LNCAP (cell line): ENCODE results near the gene ZSCAN5A.

Experiments
- CTCF ChIP-seq: fragments of 450-650 bp; IDR thresholded peaks from 2 replicates; pipeline ENCODE4 v1.5.1; 2017; ENCODE audit warnings: mild to moderate bottlenecking

The ZSCAN5A gene

DNA sequence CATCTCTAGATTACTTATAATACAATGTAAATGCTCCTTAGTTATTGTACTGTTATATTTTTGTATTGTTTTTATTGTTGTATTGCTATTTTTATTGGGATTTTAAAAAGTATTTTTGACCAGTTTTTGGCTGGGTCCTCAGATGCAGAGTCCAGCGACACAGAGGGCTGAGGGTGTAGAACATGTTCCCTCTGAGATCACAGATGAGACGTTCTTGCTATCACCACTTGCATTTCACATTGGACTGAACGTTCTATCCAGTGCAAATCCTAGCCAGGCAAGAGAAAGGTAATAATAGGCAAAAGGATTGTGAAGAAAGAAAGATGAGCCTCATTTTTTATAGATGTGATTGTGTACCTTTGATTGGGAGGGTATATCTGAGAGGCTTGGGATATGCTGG lies 15.0 kb downstream of the ZSCAN5A start:
- no peak for TF ChIP-seq CTCF

GRCh38 chr19:56297010-56297409 lies 17.6 kb downstream of the ZSCAN5A start:
- TF ChIP-seq CTCF, result no peak

DNA sequence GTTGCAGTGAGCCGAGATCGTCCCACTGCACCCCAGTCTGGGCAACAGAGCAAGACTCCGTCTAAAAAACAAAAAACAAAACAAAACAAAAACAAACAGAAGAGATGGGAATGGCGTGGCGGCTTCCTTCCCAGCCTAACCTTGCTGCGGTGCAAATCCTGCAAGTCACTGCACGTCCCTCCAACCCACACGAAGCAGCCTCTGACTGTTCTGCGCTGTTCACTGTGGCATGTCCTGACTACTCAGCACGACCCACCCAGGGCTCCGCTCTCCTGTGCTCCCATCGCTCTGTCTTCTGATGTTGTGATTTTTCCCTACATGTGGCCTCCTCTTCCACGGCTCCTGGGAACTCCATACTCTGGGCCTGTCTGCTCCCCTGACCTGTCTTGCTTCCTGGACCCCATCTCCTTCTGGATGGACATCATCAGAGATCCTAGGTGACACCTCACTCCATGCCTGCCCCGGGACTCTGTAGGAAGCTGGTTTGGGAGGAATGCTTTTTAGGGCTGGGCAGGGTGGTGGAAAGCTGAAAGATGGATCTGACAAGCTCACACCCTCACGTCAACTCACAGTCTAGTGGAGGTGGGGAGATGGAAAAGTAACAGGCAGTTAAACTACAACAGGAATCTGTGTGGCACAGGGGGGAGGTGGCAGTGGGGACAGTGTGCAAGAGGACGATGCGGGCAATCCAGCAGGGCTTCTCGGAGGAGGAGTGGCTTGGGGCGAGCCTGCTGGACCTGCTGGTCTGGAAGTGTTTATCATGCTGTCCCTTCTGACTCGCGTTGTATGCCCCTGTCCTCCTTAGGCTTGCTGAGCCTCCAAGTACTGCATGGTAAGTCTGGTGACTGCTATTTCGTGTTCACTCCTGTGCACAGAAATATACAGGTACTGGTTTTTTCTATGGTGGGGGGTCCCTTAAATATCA lies 18.8 kb downstream of the ZSCAN5A start:
- no peak for TF ChIP-seq CTCF

GRCh38 chr19:56294549-56294948 lies 20.1 kb downstream of the ZSCAN5A start:
- TF ChIP-seq CTCF, result no peak

DNA sequence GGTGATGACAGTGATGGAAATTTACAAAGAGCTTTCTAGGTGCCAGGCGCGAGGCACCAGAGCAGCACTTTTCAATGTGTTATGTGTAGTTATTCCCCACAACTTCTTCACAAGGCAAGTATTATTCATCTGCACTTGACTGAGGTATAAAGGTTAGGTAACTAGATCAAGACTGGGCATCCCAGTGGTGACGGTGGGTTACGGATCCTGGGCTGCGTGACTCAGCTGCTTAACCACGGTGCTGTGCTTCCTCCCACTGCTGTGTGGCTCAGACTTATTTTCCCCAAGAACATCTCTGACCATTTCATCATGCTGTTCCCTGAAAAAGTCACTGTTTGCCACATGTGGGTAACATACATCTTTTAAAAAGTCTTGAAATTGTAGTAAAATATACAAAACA lies 22.8 kb downstream of the ZSCAN5A start:
- no peak for TF ChIP-seq CTCF

DNA sequence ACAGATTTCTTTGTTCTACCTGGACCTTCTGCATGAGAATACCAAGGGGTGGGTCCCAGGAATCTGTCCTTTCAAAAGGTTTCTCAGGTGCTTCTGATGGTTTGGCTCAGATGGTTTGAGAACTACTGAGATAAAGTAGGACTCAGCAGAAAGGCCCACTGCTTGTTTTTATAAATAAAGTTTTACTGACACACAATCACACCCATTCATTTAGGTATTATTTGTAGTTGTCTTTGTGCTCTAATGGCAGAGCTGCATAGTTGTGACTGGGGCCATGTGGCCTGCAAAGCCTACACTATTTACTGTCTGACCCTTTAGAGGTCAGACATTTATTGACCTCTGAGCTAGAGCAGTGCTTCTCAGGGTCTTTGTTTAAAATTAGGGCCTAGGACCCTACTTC lies 24.5 kb downstream of the ZSCAN5A start:
- no peak for TF ChIP-seq CTCF

- TF ChIP-seq CTCF, result no peak
These were observed 29.9 kb downstream of the ZSCAN5A start for GRCh38 chr19:56284746-56285145.

DNA sequence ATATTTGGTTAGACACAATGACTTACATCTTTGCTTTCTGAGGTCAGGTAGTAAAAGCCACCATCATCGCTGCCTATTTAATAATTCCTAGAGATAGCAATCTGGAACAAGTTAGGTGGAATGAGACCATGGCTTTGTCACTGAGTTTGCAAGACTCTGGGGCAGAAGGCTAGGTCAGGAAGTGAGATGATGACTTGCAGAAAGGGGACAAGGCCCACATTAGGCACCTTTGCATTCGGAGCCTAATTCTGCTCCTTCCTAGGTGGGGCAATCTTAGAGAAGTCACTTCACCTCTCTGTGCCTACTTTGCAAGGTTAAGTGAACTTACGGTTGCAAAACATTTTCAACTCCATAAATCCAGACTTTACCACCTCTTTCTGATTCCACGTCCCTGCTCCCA lies 31.8 kb downstream of the ZSCAN5A start:
- no peak for TF ChIP-seq CTCF
